Measurements from ENCODE around the gene PAWR. TPM values are rescaled to one million over a fixed set of nuclear protein-coding genes. Genes with fewer than 3 reads are reported as not detected.

Gene PAWR
- total and polyA plus RNA-seq, 2 of the 13 experiments (the other 11 are each of a cell fraction or from before 2014, with no cell fraction given): 29.1 to 36.1 TPM

GRCh38 chr12:79558924-79559469 lies 131.8 kb downstream of the PAWR start (continued):
- TF ChIP-seq ZBTB39 (CRISPR knock-in tag; IDR thresholded peaks at IDR 0.05) (no peak), SIX4 (CRISPR knock-in tag; IDR thresholded peaks at IDR 0.05) (no peak), SP1 (IDR thresholded peaks at IDR 0.05) (no peak), SP1 (CRISPR knock-in tag; IDR thresholded peaks at IDR 0.05) (no peak), PBX2 (CRISPR knock-in tag; IDR thresholded peaks at IDR 0.05) (no peak), HIC2 (CRISPR knock-in tag; IDR thresholded peaks at IDR 0.05; ENCODE audit: low read depth) (no peak), ZNF510 (CRISPR knock-in tag; IDR thresholded peaks at IDR 0.05; ENCODE audit: low read depth) (no peak), ZNF644 (CRISPR knock-in tag; IDR thresholded peaks at IDR 0.05; ENCODE audit: low read depth) (no peak)
